ENCODE results near the gene SUPV3L1. TPM values are rescaled to one million over a fixed set of nuclear protein-coding genes. Genes with fewer than 3 reads are reported as not detected.

The SUPV3L1 gene
- total and polyA plus RNA-seq, 7 donors = 33.9 to 56.4 (median 50.6) TPM

DNA sequence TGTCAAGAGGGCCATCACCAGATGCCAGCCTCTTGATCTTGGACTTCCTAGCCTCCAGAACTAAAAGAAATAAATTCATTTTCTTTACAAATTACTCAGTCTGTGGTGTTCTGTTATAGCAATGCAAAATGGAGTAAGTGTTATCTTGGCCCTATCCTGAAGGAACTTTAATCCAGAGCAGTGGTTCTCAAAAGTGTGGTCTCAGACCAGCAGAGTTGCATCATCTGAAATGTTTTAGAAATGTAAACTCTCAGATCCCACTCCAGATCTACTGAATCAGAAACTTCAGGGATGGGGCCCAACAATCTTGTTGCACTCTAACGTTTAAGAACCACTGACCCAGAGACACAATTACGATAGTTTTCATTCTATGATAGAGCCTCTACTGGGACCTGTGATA is 3.2 kb upstream of the SUPV3L1 start:
- intact Hi-C loops (cut with DNase I) = no loop called here
- Histone ChIP-seq H3K27me3 (ENCODE audit: insufficient read depth in 3 of 3, low read length in 2 of 3) (no peaks in the 10 kb centered on the region), H3K9me3 (no peaks in the 10 kb centered on the region), H3K4me3 (no peak overlapping the region), H3K27ac (no peak overlapping the region), H3K36me3 (ENCODE audit: insufficient read depth in 1 of 2, low read depth in 1 of 2) (peaks cover 0 to 20% of the 10 kb centered on the region in 2 donors), H3K4me1 (peaks cover 16% of the 10 kb centered on the region)
- WGBS, 3 donors = 77 to 82% (median 82%) methylated on average over 2 of the region's 2 CpGs
- no peak for TF ChIP-seq CTCF (IDR thresholded peaks at IDR 0.05)
- ATAC-seq (no peak), DNase-seq (no peak)

DNA sequence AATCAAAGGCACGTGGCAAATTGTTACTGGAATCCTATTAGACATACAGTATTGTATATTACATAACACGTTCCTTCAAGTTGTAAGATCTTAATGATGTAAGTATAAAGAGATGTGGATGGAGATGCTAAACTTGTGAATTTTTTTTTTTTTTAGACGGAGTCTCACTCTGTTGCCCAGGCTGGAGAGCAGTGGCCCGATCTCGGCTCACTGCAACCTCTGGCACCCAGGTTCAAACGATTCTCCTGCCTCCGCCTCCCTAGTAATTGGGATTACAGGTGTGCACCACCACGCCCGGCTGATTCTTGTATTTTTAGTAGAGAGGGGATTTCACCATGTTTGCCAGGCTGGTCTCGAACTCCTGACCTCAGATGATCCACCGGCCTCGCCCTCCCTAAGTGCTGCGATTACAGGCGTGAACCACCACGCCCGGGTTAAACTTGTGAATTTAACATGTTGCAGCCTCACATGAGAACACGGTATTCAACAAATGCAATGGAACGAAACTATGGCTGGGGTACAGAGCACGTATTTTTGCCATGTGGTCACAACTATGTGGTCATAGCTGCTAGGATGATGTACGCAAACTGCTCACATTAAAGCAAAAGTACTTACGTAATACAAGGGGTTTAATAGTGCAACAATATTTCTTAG is 818 bp upstream of the SUPV3L1 start:
- intact Hi-C loops (cut with DNase I) = no loop called here
- WGBS, 3 donors = 31 to 33% (median 32%) methylated on average over 21 of the region's 21 CpGs
- Histone ChIP-seq H3K27me3 (ENCODE audit: insufficient read depth in 3 of 3, low read length in 2 of 3) (no peaks in the 10 kb centered on the region), H3K36me3 (ENCODE audit: insufficient read depth in 1 of 2, low read depth in 1 of 2) (peaks cover 5 to 17% of the 10 kb centered on the region in 2 donors), H3K27ac (peak overlapping the region; percentile 93), H3K4me1 (peaks cover 33% of the 10 kb centered on the region), H3K9me3 (no peaks in the 10 kb centered on the region), H3K4me3 (peak overlapping the region; percentile 98)
- no peak for TF ChIP-seq CTCF (IDR thresholded peaks at IDR 0.05)
- ATAC-seq (peak; percentile 10 to 45 (median 28)), DNase-seq (no peak)

DNA sequence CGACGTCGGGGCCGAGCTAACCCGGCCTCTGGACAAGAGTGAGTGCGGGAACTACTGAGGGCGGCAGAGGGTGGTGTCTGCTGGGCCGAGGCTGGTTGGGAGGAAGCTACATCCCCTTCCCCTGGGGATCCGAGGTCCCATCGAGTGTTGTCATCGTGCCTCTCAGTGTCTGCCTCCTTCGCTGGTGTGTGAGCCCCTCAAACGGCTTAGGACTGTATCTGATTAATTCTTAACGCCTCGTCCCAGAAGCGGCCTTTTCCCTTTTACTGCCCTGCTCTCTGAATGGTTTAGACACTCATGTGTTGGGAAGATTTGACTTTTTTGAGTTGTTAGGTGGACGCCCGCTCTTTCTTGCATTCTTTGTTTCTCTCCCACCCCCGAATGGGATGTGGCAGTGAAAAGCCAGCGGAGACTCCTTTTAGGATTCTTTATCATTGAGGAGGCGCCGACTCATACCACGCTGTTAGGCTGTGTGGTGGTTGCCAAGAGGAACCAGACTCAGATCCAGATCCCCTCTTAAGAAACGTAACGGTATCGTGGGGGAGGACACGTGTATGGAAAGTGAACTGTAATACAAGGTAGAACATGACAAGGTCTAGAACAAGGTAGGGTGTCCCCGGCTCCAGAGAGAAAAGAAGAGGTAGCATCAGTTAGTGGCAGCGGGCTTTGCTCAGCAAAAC is 631 bp downstream of the SUPV3L1 start:
- ATAC-seq = peak in 1 of 4 donors; percentile 9
- intact Hi-C loops (cut with DNase I) = no loop called here
- WGBS, 3 donors = 2 to 3% (median 3%) methylated on average over 29 of the region's 29 CpGs

GRCh38 chr10:69181433-69181832 is 1.4 kb downstream of the SUPV3L1 start:
- peak overlapping the region; percentile 93 for H3K27ac ChIP-seq
- DNase-seq (no peak), ATAC-seq (no peak)
- H3K4me1 ChIP-seq = peaks cover 33% of the 10 kb centered on the region
- WGBS, 3 donors = 51 to 78% (median 74%) methylated on average over 1 of the region's 1 CpG
- no peaks in the 10 kb centered on the region for H3K27me3 ChIP-seq (ENCODE audit: insufficient read depth in 3 of 3, low read length in 2 of 3)
- TF ChIP-seq CTCF (IDR thresholded peaks at IDR 0.05) = no peak
- intact Hi-C loops (cut with DNase I) = no loop called here
- no peaks in the 10 kb centered on the region for H3K9me3 ChIP-seq
- H3K4me3 ChIP-seq = peak overlapping the region; percentile 98
- peaks cover 5 to 29% of the 10 kb centered on the region in 2 donors for H3K36me3 ChIP-seq (ENCODE audit: insufficient read depth in 1 of 2, low read depth in 1 of 2)

More for the DNA sequence above, 631 bp downstream of the SUPV3L1 start:
- no peak for TF ChIP-seq CTCF (IDR thresholded peaks at IDR 0.05)
- H3K27me3 ChIP-seq (ENCODE audit: insufficient read depth in 3 of 3, low read length in 2 of 3) = no peaks in the 10 kb centered on the region
- DNase-seq = no peak
- H3K4me3 ChIP-seq = peak overlapping the region; percentile 98
- peaks cover 33% of the 10 kb centered on the region for H3K4me1 ChIP-seq
- H3K36me3 ChIP-seq (ENCODE audit: insufficient read depth in 1 of 2, low read depth in 1 of 2) = peaks cover 5 to 21% of the 10 kb centered on the region in 2 donors
- H3K9me3 ChIP-seq = no peaks in the 10 kb centered on the region
- peak overlapping the region; percentile 93 for H3K27ac ChIP-seq
